Left ventricle myocardium inferior (tissue), 1 donor: ENCODE measurements around the gene RNF31. TPM values are rescaled to one million over a fixed set of nuclear protein-coding genes. Genes with fewer than 3 reads are reported as not detected.

Experiments
- DNase-seq: peaks from one replicate; pipeline ENCODE4 v3.0.0-alpha.2; 2020
- H3K27ac ChIP-seq: fragments of 200-600 bp; replicated peaks from 2 replicates; pipeline ENCODE4 v1.8.0; 2021
- H3K27me3 ChIP-seq: fragments of 200-600 bp; 2 replicates; pipeline ENCODE4 v1.8.0; 2021; ENCODE audit warnings: low read depth
- H3K36me3 ChIP-seq: fragments of 200-600 bp; 2 replicates; pipeline ENCODE4 v1.8.0; 2021
- H3K4me1 ChIP-seq: fragments of 200-600 bp; 2 replicates; pipeline ENCODE4 v1.8.0; 2021
- H3K4me3 ChIP-seq: fragments of 200-600 bp; 2 replicates; pipeline ENCODE4 v1.8.0; 2021; ENCODE audit warnings: mild to moderate bottlenecking, moderate library complexity
- H3K9me3 ChIP-seq: fragments of 200-600 bp; replicated peaks from 2 replicates; pipeline ENCODE4 v1.8.0; 2021
- intact Hi-C: fragments of 100-400 bp; cut with micrococcal nuclease; formaldehyde crosslinking; loops from one replicate; pipeline ENCODE4 v1.11.0; 2022
- total RNA-seq: library from RNA; stranded (reverse); fragmentation: NEBNext Ultra II Directional; extraction: Animal tissue kit (Norgen Biotek cat#: 25700); gene quantifications from one replicate; pipeline ENCODE4 v1.2.1, GENCODE V29; 2021
- TF ChIP-seq, protein P1 (sequence below): fragments of 200-600 bp; IDR thresholded peaks from 2 replicates; pipeline ENCODE4 v1.8.0; 2021; ENCODE audit warnings: antibody characterized with exemption, mild to moderate bottlenecking, borderline replicate concordance
- donor health status: DM: no; HTN: yes; CAD: no; lungs with severe emphysema.

The RNF31 gene
- total RNA-seq, 1 donor from 2014 or later = 34.8 TPM

DNA sequence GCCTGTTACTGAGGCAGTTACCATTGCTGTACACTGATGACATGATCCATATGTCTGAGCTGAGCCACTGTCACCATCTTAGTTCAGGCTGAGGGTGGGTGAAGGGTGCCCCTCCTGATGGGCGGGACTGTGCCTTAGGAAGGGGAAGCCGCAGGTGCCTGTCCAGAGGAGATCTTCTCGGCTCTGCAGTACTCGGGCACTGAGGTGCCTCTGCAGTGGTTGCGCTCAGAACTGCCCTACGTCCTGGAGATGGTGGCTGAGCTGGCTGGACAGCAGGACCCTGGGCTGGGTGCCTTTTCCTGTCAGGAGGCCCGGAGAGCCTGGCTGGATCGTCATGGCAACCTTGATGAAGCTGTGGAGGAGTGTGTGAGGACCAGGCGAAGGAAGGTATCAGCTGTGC is 3.7 kb downstream of the RNF31 start:
- Histone ChIP-seq H3K4me3 (no peak overlapping the region), H3K27me3 (no peaks in the 10 kb centered on the region), H3K27ac (no peak overlapping the region), H3K4me1 (peaks cover 37% of the 10 kb centered on the region), H3K9me3 (no peaks in the 10 kb centered on the region), H3K36me3 (peaks cover 76% of the 10 kb centered on the region)
- TF ChIP-seq, protein P1, sequence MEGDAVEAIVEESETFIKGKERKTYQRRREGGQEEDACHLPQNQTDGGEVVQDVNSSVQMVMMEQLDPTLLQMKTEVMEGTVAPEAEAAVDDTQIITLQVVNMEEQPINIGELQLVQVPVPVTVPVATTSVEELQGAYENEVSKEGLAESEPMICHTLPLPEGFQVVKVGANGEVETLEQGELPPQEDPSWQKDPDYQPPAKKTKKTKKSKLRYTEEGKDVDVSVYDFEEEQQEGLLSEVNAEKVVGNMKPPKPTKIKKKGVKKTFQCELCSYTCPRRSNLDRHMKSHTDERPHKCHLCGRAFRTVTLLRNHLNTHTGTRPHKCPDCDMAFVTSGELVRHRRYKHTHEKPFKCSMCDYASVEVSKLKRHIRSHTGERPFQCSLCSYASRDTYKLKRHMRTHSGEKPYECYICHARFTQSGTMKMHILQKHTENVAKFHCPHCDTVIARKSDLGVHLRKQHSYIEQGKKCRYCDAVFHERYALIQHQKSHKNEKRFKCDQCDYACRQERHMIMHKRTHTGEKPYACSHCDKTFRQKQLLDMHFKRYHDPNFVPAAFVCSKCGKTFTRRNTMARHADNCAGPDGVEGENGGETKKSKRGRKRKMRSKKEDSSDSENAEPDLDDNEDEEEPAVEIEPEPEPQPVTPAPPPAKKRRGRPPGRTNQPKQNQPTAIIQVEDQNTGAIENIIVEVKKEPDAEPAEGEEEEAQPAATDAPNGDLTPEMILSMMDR = no peak
- intact Hi-C loops = no loop called here
- no peak for DNase-seq

DNA sequence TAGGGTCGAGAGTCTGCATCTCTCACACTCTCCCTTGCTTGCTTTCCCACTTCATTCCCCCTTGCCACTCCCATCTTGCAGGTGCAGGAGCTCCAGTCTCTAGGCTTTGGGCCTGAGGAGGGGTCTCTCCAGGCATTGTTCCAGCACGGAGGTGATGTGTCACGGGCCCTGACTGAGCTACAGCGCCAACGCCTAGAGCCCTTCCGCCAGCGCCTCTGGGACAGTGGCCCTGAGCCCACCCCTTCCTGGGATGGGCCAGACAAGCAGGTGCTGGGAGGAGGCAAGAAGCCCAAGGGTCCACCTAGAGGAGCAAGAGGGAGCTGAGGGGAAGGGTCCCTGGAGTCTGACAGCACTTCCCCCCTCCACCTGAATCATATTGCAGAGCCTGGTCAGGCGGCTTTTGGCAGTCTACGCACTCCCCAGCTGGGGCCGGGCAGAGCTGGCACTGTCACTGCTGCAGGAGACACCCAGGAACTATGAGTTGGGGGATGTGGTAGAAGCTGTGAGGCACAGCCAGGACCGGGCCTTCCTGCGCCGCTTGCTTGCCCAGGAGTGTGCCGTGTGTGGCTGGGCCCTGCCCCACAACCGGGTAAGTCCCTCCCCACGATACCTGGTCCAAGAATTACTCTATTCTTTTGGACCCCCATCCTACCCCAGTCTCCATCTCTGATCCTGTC is 4.2 kb downstream of the RNF31 start:
- Histone ChIP-seq H3K9me3 (no peaks in the 10 kb centered on the region), H3K27me3 (no peaks in the 10 kb centered on the region), H3K27ac (no peak overlapping the region), H3K4me1 (peaks cover 33% of the 10 kb centered on the region), H3K4me3 (no peak overlapping the region), H3K36me3 (peaks cover 81% of the 10 kb centered on the region)
- TF ChIP-seq, protein P1 = no peak
- intact Hi-C loops = no loop called here
- no peak for DNase-seq

DNA sequence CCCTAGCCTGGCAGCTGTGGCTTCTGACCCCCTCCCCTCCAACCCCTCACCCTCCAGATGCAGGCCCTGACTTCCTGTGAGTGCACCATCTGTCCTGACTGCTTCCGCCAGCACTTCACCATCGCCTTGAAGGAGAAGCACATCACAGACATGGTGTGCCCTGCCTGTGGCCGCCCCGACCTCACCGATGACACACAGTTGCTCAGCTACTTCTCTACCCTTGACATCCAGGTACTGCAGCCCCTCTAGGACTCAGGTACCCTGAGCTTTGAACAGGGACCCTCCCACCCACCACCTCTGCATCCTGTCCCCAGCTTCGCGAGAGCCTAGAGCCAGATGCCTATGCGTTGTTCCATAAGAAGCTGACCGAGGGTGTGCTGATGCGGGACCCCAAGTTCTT is 7.8 kb downstream of the RNF31 start:
- intact Hi-C loops = no loop called here
- TF ChIP-seq, protein P1 = no peak
- Histone ChIP-seq H3K4me3 (no peak overlapping the region), H3K27me3 (no peaks in the 10 kb centered on the region), H3K36me3 (peaks cover 91% of the 10 kb centered on the region), H3K9me3 (no peaks in the 10 kb centered on the region), H3K4me1 (peaks cover 1% of the 10 kb centered on the region), H3K27ac (no peak overlapping the region)
- DNase-seq = no peak

DNA sequence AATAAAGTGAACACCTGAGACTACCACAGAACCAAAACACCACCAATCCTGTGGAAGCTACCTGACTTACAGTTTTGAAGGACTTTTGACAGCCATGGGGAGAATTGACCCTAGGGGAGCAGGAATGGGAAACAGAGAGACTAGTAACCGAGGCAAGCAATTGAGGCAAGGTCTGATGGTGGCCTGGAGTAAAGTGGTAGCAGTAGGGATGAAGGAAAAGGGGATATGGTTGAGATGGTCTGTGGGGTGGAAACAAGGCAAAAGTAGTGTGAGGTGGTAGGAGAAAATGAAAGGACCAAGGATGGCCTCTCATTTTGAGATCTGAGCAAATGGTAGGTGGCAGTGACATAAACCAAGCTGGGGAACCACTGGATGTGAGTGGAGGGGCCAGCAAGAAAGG is 9.5 kb downstream of the RNF31 start:
- no peak overlapping the region for H3K27ac ChIP-seq
- intact Hi-C loops = no loop called here
- no peak overlapping the region for H3K4me3 ChIP-seq
- peaks cover 80% of the 10 kb centered on the region for H3K36me3 ChIP-seq
- H3K4me1 ChIP-seq = peaks cover 17% of the 10 kb centered on the region
- H3K9me3 ChIP-seq = no peaks in the 10 kb centered on the region
- no peak for DNase-seq
- no peaks in the 10 kb centered on the region for H3K27me3 ChIP-seq
- TF ChIP-seq, protein P1 = no peak

DNA sequence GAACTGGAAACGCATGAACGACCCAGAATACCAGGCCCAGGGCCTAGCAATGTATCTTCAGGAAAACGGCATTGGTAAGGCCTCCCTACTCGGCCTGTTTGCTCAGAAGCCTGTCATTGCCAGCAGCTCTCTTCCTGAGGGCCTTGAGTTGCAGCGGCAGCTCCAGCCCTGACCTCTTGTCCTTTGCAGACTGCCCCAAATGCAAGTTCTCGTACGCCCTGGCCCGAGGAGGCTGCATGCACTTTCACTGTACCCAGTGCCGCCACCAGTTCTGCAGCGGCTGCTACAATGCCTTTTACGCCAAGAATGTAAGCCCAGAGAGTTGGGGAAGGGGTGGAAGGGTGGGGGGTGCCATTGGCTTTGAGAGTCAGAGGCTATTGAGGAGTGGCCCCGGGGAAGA is 10.0 kb downstream of the RNF31 start:
- no peak for DNase-seq
- H3K27me3 ChIP-seq = no peaks in the 10 kb centered on the region
- TF ChIP-seq, protein P1 = no peak
- peaks cover 22% of the 10 kb centered on the region for H3K4me1 ChIP-seq
- H3K36me3 ChIP-seq = peaks cover 75% of the 10 kb centered on the region
- no peak overlapping the region for H3K27ac ChIP-seq
- intact Hi-C loops = no loop called here
- H3K9me3 ChIP-seq = no peaks in the 10 kb centered on the region
- H3K4me3 ChIP-seq = no peak overlapping the region
